Calu3 (cell line): ENCODE measurements around the gene ACAP3. TPM values are rescaled to one million over a fixed set of nuclear protein-coding genes. Genes with fewer than 3 reads are reported as not detected.
"Not testable (repeated sequence)": the region's sequence is repeated elsewhere in the genome, so short reads cannot be mapped to it uniquely, and the experiment has no call there.

Experiments
- BruUV-seq: library from RNA; stranded (reverse); fragments of 400-500 nt; replicated peaks from 2 replicates; lab custom pipeline; 2021; lab: Mats Ljungman, UMichigan
- CTCF ChIA-PET: fragments of 300-600 bp; sonication (Branson Sonifier 250); formaldehyde crosslinking; loops from one replicate; lab custom pipeline; 2022; ENCODE audit warnings: antibody characterized with exemption; lab: Charles Lee
- DNase-seq: peaks from one replicate; pipeline ENCODE4 v3.0.0; 2022
- H3K27ac Mint-ChIP-seq: one replicate; pipeline ENCODE4 v1.8.0; 2022; ENCODE audit warnings: mixed read lengths; ENCODE audit not compliant: unreplicated experiment
- H3K27me3 Mint-ChIP-seq: one replicate; pipeline ENCODE4 v1.8.0; 2022; ENCODE audit warnings: mixed read lengths; ENCODE audit not compliant: unreplicated experiment
- H3K36me3 Mint-ChIP-seq: one replicate; pipeline ENCODE4 v1.8.0; 2022; ENCODE audit warnings: mild to moderate bottlenecking, moderate library complexity, mixed read lengths; ENCODE audit not compliant: insufficient read depth, unreplicated experiment
- H3K4me1 Mint-ChIP-seq: one replicate; pipeline ENCODE4 v1.8.0; 2022; ENCODE audit warnings: mild to moderate bottlenecking, low read depth, mixed read lengths; ENCODE audit not compliant: unreplicated experiment
- H3K4me3 Mint-ChIP-seq: one replicate; pipeline ENCODE4 v1.8.0; 2022; ENCODE audit warnings: mild to moderate bottlenecking, low read depth, moderate library complexity, mixed read lengths; ENCODE audit not compliant: unreplicated experiment
- H3K9me3 Mint-ChIP-seq: one replicate; pipeline ENCODE4 v1.8.0; 2022; ENCODE audit warnings: low read depth, mixed read lengths; ENCODE audit not compliant: unreplicated experiment
- CTCF ChIP-seq: fragments of 200-600 bp; IDR thresholded peaks from one replicate; pipeline ENCODE4 v1.8.0; 2022; ENCODE audit warnings: antibody characterized with exemption; ENCODE audit not compliant: unreplicated experiment
- intact Hi-C: fragments of 100-400 bp; cut with micrococcal nuclease; formaldehyde crosslinking; loops from one replicate; pipeline ENCODE4 v1.10.0; 2022; ENCODE audit not compliant: unreplicated experiment
- total RNA-seq: library from RNA; stranded (reverse); gene quantifications from 2 replicates; pipeline ENCODE4 v1.2.3, GENCODE V29; 2022

Gene ACAP3
- total RNA-seq, 1 experiment from 2014 or later = 41.1 TPM

DNA sequence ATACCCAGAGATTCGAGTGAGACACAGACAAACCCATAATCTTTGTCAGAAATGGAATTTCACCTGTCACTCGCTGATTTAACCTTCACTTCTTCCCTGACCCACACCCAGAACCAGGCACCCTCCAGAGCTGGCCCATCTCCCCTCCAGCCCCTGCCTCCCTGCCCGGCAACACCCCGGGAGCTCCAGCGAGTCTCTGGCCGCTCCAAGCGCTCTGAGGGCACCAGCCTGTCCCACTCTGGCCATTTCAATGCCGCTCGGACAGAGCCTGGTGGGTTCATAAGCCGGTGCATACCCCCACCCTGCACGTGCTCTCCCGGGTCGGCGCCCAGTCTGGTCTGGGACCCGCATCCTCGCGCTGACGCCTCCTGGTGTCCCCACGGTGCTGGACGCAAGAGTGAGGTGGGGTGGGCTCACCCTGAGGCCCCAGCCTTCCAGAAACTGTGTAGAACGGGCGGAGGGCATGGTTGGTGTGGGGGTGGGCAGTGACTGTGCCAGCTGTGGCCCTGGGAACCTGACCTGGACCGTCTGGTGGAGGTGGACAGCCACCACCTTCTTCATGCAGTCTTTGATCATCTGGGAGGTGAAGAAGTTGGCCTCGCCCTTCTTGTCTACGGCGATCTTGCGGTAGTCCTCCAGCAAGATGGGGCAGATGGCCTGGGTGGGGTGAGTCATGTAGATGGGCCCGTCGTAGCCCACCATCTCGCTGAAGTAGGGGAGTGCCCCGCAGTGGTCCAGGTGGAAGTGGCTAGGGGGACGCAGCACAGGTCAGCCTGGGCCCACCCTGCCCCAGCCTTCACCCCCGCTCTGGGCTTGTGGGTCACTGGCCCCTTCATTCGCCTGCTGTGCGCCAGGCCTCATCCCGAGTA lies 11.3 kb upstream of the ACAP3 start:
- no peaks in the 10 kb centered on the region for H3K9me3 Mint-ChIP-seq
- H3K36me3 Mint-ChIP-seq = peaks cover 77% of the 10 kb centered on the region
- H3K4me3 Mint-ChIP-seq = peak overlapping the region; percentile 19
- CTCF ChIA-PET = no interaction called here
- no peak for DNase-seq
- H3K4me1 Mint-ChIP-seq = peaks cover 27% of the 10 kb centered on the region
- no TSS peak for BruUV-seq
- H3K27me3 Mint-ChIP-seq = no peaks in the 10 kb centered on the region
- intact Hi-C loops = no loop called here
- peak overlapping the region; percentile 54 for H3K27ac Mint-ChIP-seq
- TF ChIP-seq CTCF = no peak

- H3K9me3 Mint-ChIP-seq = no peaks in the 10 kb centered on the region
- peak; percentile 73 for DNase-seq
- TF ChIP-seq CTCF = no peak
- H3K27me3 Mint-ChIP-seq = no peaks in the 10 kb centered on the region
- peaks cover 75% of the 10 kb centered on the region for H3K36me3 Mint-ChIP-seq
- H3K4me1 Mint-ChIP-seq = peaks cover 19% of the 10 kb centered on the region
- no peak overlapping the region for H3K27ac Mint-ChIP-seq
- intact Hi-C loops = no loop called here
- no peak overlapping the region for H3K4me3 Mint-ChIP-seq
- TSS peak; percentile 14 for BruUV-seq
- CTCF ChIA-PET = interaction anchor here (0.7 kb wide), 1 partner anchor 380 kb away, joined by 5 read pairs; no protein-coding TSS in a partner anchor
Measured at GRCh38 chr1:1318131-1318652, 10.5 kb upstream of the ACAP3 start.

- H3K4me1 Mint-ChIP-seq = peaks cover 11% of the 10 kb centered on the region
- TF ChIP-seq CTCF = no peak
- no peak for DNase-seq
- no peak overlapping the region for H3K4me3 Mint-ChIP-seq
- H3K9me3 Mint-ChIP-seq = no peaks in the 10 kb centered on the region
- no peaks in the 10 kb centered on the region for H3K27me3 Mint-ChIP-seq
- H3K27ac Mint-ChIP-seq = no peak overlapping the region
- BruUV-seq = TSS peak; percentile 57
- intact Hi-C loops = no loop called here
- peaks cover 74% of the 10 kb centered on the region for H3K36me3 Mint-ChIP-seq
- CTCF ChIA-PET = no interaction called here
Measured at GRCh38 chr1:1317420-1317819, 9.7 kb upstream of the ACAP3 start.

GRCh38 chr1:1316199-1316598 lies 8.5 kb upstream of the ACAP3 start:
- BruUV-seq, intact Hi-C loops, H3K9me3 Mint-ChIP-seq, H3K27me3 Mint-ChIP-seq, DNase-seq, H3K4me3 Mint-ChIP-seq, H3K27ac Mint-ChIP-seq, H3K4me1 Mint-ChIP-seq, CTCF ChIA-PET: not testable (repeated sequence)
- H3K36me3 Mint-ChIP-seq = peaks cover 75% of the 10 kb centered on the region
